ENCODE data around the gene MACO1.

Gene MACO1

GRCh38 chr1:25531082-25531461 is 100.4 kb downstream of the MACO1 start:
- no peak overlapping the region for H3K4me3 ChIP-seq (replicated peaks; ENCODE audit: low read depth, low read length)
- TF ChIP-seq CTCF (IDR thresholded peaks at IDR 0.05; ENCODE audit: low read length, missing control alignments) = no peak
- DNase-seq (ENCODE audit: low read depth) = no peak

GRCh38 chr1:25532970-25533369 is 102.3 kb downstream of the MACO1 start:
- no peak overlapping the region for H3K4me3 ChIP-seq (replicated peaks; ENCODE audit: low read depth, low read length)
- TF ChIP-seq CTCF (IDR thresholded peaks at IDR 0.05; ENCODE audit: low read length, missing control alignments) = no peak
- no peak for DNase-seq (ENCODE audit: low read depth)

- TF ChIP-seq CTCF (IDR thresholded peaks at IDR 0.05; ENCODE audit: low read length, missing control alignments) = no peak
- no peak for DNase-seq (ENCODE audit: low read depth)
- no peak overlapping the region for H3K4me3 ChIP-seq (replicated peaks; ENCODE audit: low read depth, low read length)
Measured at GRCh38 chr1:25533775-25534409, 103.2 kb downstream of the MACO1 start.

GRCh38 chr1:25534410-25534788 is 103.7 kb downstream of the MACO1 start:
- DNase-seq (ENCODE audit: low read depth) = no peak
- no peak for TF ChIP-seq CTCF (IDR thresholded peaks at IDR 0.05; ENCODE audit: low read length, missing control alignments)
- H3K4me3 ChIP-seq (replicated peaks; ENCODE audit: low read depth, low read length) = no peak overlapping the region

GRCh38 chr1:25536124-25536523 is 105.4 kb downstream of the MACO1 start:
- no peak for DNase-seq (ENCODE audit: low read depth)
- TF ChIP-seq CTCF (IDR thresholded peaks at IDR 0.05; ENCODE audit: low read length, missing control alignments) = no peak
- no peak overlapping the region for H3K4me3 ChIP-seq (replicated peaks; ENCODE audit: low read depth, low read length)

- no peak overlapping the region for H3K4me3 ChIP-seq (replicated peaks; ENCODE audit: low read depth, low read length)
- TF ChIP-seq CTCF (IDR thresholded peaks at IDR 0.05; ENCODE audit: low read length, missing control alignments) = no peak
- no peak for DNase-seq (ENCODE audit: low read depth)
Measured at GRCh38 chr1:25537153-25537831, 106.6 kb downstream of the MACO1 start.

Data from fibroblast of pulmonary artery (primary cell).